Dermis microvascular lymphatic vessel endothelial cell (primary cell): ENCODE results near the gene USP53. TPM values are rescaled to one million over a fixed set of nuclear protein-coding genes. Genes with fewer than 3 reads are reported as not detected.
"Not testable (repeated sequence)": the region's sequence is repeated elsewhere in the genome, so short reads cannot be mapped to it uniquely, and the experiment has no call there.

ENCODE experiments used
- DNase-seq, 2 donors: peaks; one replicate each; pipeline versions ENCODE4 v3.0.0 to v3.0.0-alpha.2; 2010; ENCODE audit warnings: low read depth in 2 of 2
- total RNA-seq: library from RNA; depleted of rRNA; stranded (reverse); fragments of >200 nt; gene quantifications from 2 replicates; pipeline ENCODE4 v1.2.1, GENCODE V29; 2014

The USP53 gene
- total RNA-seq, 1 donor from 2014 or later, result 14.4 TPM

GRCh38 chr4:119315036-119315435, 102.5 kb downstream of the USP53 start:
- no peak for DNase-seq

DNA sequence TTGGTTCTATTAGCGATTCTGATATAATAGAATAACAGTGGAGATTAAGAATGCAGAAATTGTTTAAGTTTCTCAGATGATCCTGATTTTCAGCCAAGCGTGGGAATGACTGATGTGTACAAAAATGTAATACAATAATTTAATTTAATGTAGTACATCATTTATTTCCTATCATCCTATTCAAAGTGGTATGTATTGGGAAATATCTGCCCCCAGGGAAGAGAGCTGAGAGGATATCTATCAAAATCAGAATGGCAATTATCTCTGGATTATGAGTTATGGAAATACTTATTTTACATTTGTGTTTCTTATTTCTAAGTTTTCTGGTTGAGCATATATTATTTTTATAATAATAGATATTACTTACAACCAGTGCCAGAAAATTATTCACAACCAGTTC, 105.5 kb downstream of the USP53 start:
- DNase-seq, result no peak

- DNase-seq, result no peak
These were observed 109.6 kb downstream of the USP53 start, which contains the start of gene FABP2 for GRCh38 chr4:119321921-119322687. FABP2 (minus strand) TSS chr4:119322138; CDS start chr4:119322102, 36 bp downstream.

DNA sequence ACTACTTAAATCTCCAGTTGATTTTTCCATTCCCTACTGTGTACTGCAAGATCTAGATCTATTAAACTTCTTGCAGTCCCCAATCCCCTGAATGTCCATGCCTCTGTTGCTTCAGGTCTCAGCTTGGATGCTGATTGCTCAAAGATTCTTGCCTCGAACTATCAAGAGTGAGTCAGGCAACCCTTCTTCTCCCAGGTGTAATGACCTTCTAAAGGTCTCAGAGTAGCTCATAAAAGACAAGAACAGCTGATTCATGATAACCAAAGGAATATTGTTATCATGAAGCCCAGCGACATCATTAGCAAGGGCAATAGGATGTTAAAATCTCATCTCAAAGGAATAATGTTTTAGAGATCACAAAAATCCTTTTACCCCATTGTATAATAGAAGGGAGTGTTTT, 116.2 kb downstream of the USP53 start:
- no peak for DNase-seq

GRCh38 chr4:119329835-119330620, 117.5 kb downstream of the USP53 start:
- DNase-seq, result no peak

GRCh38 chr4:119336332-119336979, 123.9 kb downstream of the USP53 start:
- not testable (repeated sequence) for DNase-seq

- DNase-seq, result peak in 1 of 2 donors; percentile 17
These were observed 124.5 kb downstream of the USP53 start for GRCh38 chr4:119337010-119337409.

- DNase-seq, result not testable (repeated sequence)
These were observed 127.4 kb downstream of the USP53 start for GRCh38 chr4:119339895-119340294.

GRCh38 chr4:119343293-119343692, 130.8 kb downstream of the USP53 start:
- DNase-seq, result not testable (repeated sequence)

Other genes starting within 250 kb of the USP53 start
- gene MYOZ2, start 76.9 kb upstream of the USP53 start, total RNA-seq, result under 0.01 TPM in 1 of 2 replicates, not detected in the other
- gene FABP2, start 109.4 kb downstream of the USP53 start, total RNA-seq, result not detected in 2 replicates